CD4-positive, alpha-beta T cell treated with Interleukin-2 at 100 ng/mL for 4 hours (primary cell): Measurements from ENCODE around the gene DNAH2.

ENCODE experiments used
- DNase-seq: peaks from one replicate; pipeline ENCODE4 v3.0.0-alpha.2; 2020; ENCODE audit warnings: low spot score

DNAH2 gene

GRCh38 chr17:7873051-7873450 lies 155.5 kb downstream of the DNAH2 start:
- DNase-seq = no peak

- no peak for DNase-seq
Observed at GRCh38 chr17:7875804-7876370, 158.3 kb downstream of the DNAH2 start.

DNA sequence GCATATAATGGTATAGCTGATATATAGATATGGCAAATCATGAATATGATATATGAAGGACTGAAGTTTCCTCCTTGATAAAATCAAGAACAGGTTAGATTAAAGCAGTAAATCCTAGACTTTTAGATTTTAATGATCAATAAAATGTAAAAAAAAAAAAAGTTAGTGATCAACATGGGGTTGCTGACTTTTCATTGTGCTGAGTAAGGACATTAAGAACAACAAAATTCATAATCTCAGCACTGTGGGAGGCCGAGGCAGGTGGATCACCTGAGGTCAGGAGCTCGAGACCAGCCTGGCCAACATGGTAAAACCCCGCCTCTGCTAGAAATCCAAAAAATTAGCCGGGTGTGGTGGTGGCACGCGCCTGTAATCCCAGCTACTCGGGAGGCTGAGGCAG lies 160.7 kb downstream of the DNAH2 start:
- DNase-seq = no peak

DNA sequence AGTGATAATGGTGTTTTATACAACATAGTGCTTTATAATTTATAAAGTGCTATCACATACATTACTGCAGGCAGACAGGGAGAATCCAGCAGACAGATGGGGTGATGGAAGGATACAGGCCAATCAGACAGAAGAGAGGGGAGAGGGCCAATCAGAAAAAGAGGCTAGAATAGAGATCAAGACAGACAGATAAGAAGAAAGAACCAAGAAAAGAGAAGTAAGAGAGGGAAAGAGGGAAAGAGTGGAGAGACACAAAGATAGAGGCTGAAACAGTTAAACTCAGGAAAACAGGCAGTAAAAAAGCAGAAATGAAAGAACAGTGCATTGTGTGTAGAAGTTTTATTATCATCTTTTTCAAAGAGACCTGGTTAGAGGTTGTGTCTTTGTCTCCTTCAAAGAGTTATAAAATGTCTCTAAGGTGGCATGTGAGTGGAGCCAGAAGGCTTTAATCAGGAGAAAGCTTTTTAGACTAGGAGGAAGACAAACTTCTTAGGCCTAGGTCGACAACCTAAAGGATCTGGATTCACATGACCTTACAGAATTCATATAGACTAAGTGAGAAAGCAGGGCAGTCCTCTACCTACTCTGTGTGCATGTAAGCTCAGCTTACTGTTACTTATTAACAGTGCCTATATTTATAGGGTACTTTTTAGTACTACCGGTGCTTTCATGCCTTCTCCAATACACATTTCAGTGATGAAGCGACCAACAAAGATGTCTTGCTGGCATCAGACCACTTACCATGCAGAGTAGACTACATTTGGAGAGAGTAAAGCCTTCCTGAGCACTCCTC lies 162.7 kb downstream of the DNAH2 start:
- DNase-seq = no peak

- no peak for DNase-seq
Observed at GRCh38 chr17:7881276-7882054, 163.9 kb downstream of the DNAH2 start.

GRCh38 chr17:7882068-7882467 lies 164.5 kb downstream of the DNAH2 start:
- no peak for DNase-seq

DNA sequence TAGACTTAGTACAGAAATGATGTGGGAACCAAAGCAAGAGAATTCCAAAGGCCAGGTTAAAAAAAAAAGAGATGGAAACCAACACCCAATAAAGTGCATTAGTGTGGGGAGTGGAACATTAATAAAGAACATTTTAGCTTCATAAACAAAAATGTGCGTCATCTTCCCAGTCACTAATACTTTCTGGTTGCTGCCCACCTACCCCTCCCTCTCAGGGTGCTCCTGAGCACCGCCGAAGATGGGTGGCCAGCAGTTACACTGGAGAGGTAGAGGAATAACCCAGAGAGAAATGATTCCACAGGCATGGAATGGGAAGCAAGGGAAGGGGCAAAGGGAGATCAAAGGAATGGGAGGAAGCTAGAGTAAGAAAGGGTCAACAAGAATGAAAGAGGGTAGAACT lies 165.1 kb downstream of the DNAH2 start:
- no peak for DNase-seq
